Esophagus muscularis mucosa (tissue), 3 donors: ENCODE data around the gene RELCH.

Experiments
- CTCF ChIP-seq, 3 experiments: fragments of 200-600 bp in 2 of 3; fragments of 450-650 bp in 1 of 3; sonication (generic) in 2 of 3; IDR thresholded peaks; one replicate each; pipeline ENCODE4 v1.5.1; 2017 to 2019; ENCODE audit warnings: antibody characterized with exemption in 3 of 3, mild to moderate bottlenecking in 2 of 3, moderate library complexity in 1 of 3
- POLR2A ChIP-seq: fragments of 450-650 bp; IDR thresholded peaks from one replicate; pipeline ENCODE4 v1.6.1; 2017; ENCODE audit warnings: antibody characterized with exemption, moderate library complexity, mild to moderate bottlenecking, low read depth
- POLR2AphosphoS5 ChIP-seq, 2 donors: sonication (generic); formaldehyde crosslinking; IDR thresholded peaks; one replicate each; pipeline ENCODE4 v1.6.1; 2017; ENCODE audit warnings: antibody characterized with exemption in 2 of 2

- no peak for TF ChIP-seq CTCF (IDR thresholded peaks at IDR 0.05)
- no peak for TF ChIP-seq POLR2A
- no peak for TF ChIP-seq POLR2AphosphoS5 (IDR thresholded peaks at IDR 0.05)
These were observed 27.7 kb downstream of the RELCH start for GRCh38 chr18:62214790-62215189.
